Tibial nerve (tissue), 4 donors: ENCODE measurements around the gene BTNL3. TPM values are rescaled to one million over a fixed set of nuclear protein-coding genes. Genes with fewer than 3 reads are reported as not detected.

ENCODE experiments used
- DNase-seq, 2 donors: peaks; one replicate each; pipeline ENCODE4 v3.0.0-alpha.2; 2019; ENCODE audit warnings: low spot score in 2 of 2
- H3K27ac ChIP-seq, 4 donors: fragments of 200-600 bp; sonication (generic) in 3 of 4; one replicate each; pipeline ENCODE4 v1.5.1; 2017 to 2019; ENCODE audit warnings: mild to moderate bottlenecking in 1 of 4
- H3K27me3 ChIP-seq, 2 donors: fragments of 200-600 bp; sonication (generic) in 1 of 2; one replicate each; pipeline versions ENCODE4 v1.5.1 to v1.6.0; 2017 to 2019
- H3K36me3 ChIP-seq, 3 donors: fragments of 200-600 bp; sonication (generic); one replicate each; pipeline ENCODE4 v1.5.1; 2018 to 2019
- H3K4me1 ChIP-seq, 4 donors: fragments of 200-600 bp; sonication (generic) in 3 of 4; one replicate each; pipeline ENCODE4 v1.5.1; 2017 to 2019
- H3K4me3 ChIP-seq, 4 donors: fragments of 200-600 bp; sonication (generic) in 3 of 4; one replicate each; pipeline ENCODE4 v1.5.1; 2017 to 2019; ENCODE audit warnings: mild to moderate bottlenecking in 1 of 4, moderate library complexity in 1 of 4
- H3K9me3 ChIP-seq, 4 donors: fragments of 200-600 bp; sonication (generic) in 3 of 4; one replicate each; pipeline ENCODE4 v1.5.1; 2017 to 2019
- CTCF ChIP-seq, 5 experiments: fragments of 200-600 bp in 3 of 5; fragments of 450-650 bp in 2 of 5; sonication (generic) in 3 of 5; IDR thresholded peaks; one replicate each; pipeline ENCODE4 v1.5.1; 2016 to 2019; ENCODE audit warnings: antibody characterized with exemption in 5 of 5, mild to moderate bottlenecking in 3 of 5, moderate library complexity in 2 of 5
- EP300 ChIP-seq, 2 donors: sonication (generic); formaldehyde crosslinking; IDR thresholded peaks; one replicate each; pipeline ENCODE4 v1.6.1; 2017; ENCODE audit warnings: antibody characterized with exemption in 2 of 2, mild to moderate bottlenecking in 1 of 2
- POLR2A ChIP-seq, 2 donors: fragments of 450-650 bp; IDR thresholded peaks; one replicate each; pipeline ENCODE4 v1.6.1; 2017; ENCODE audit warnings: antibody characterized with exemption in 2 of 2, mild to moderate bottlenecking in 2 of 2, moderate library complexity in 2 of 2
- WGBS, 2 donors: methylation state at CpG; one replicate each; pipeline ENCODE4 v1.1.5; 2018; 5-methylcytosine and 5-hydroxymethylcytosine counted together
- total RNA-seq, 4 donors: library from RNA; depleted of rRNA; stranded (reverse); fragments of >200 nt; gene quantifications; one replicate each; pipeline ENCODE4 v1.1.0, GENCODE V29; 2016

The BTNL3 gene
- total RNA-seq, 4 donors from 2014 or later: not detected

GRCh38 chr5:181020688-181021087 lies 32.0 kb downstream of the BTNL3 start:
- Histone ChIP-seq H3K4me3 (no peak overlapping the region), H3K4me1 (no peaks in the 10 kb centered on the region), H3K27me3 (no peaks in the 10 kb centered on the region), H3K27ac (no peak overlapping the region), H3K36me3 (no peaks in the 10 kb centered on the region), H3K9me3 (peaks cover 0 to 55% (median 4%) of the 10 kb centered on the region in 4 donors)
- 82 to 96% methylated on average over 3 of the region's 3 CpGs for WGBS, 2 donors
- TF ChIP-seq CTCF (IDR thresholded peaks at IDR 0.05): no peak
- TF ChIP-seq EP300 (IDR thresholded peaks at IDR 0.05): no peak
- TF ChIP-seq POLR2A (IDR thresholded peaks at IDR 0.05): no peak
- DNase-seq: no peak

GRCh38 chr5:181024245-181025064 lies 35.8 kb downstream of the BTNL3 start:
- TF ChIP-seq CTCF (IDR thresholded peaks at IDR 0.05): no peak
- TF ChIP-seq POLR2A (IDR thresholded peaks at IDR 0.05): no peak
- no peak for TF ChIP-seq EP300 (IDR thresholded peaks at IDR 0.05)
- Histone ChIP-seq H3K4me3 (no peak overlapping the region), H3K27ac (no peak overlapping the region), H3K9me3 (peaks cover 0 to 65% (median 4%) of the 10 kb centered on the region in 4 donors), H3K36me3 (no peaks in the 10 kb centered on the region), H3K27me3 (no peaks in the 10 kb centered on the region), H3K4me1 (no peaks in the 10 kb centered on the region)
- WGBS, 2 donors: 60 to 78% methylated on average over 1 of the region's 1 CpG
- no peak for DNase-seq

GRCh38 chr5:181027452-181028031 lies 38.9 kb downstream of the BTNL3 start:
- no peak for TF ChIP-seq POLR2A (IDR thresholded peaks at IDR 0.05)
- TF ChIP-seq EP300 (IDR thresholded peaks at IDR 0.05): no peak
- TF ChIP-seq CTCF (IDR thresholded peaks at IDR 0.05): no peak
- WGBS, 2 donors: 86 to 88% methylated on average over 11 of the region's 11 CpGs
- no peak overlapping the region for H3K4me3 ChIP-seq
- H3K9me3 ChIP-seq: peaks cover 0 to 55% (median 4%) of the 10 kb centered on the region in 4 donors
- no peaks in the 10 kb centered on the region for H3K27me3 ChIP-seq
- no peak overlapping the region for H3K27ac ChIP-seq
- no peaks in the 10 kb centered on the region for H3K36me3 ChIP-seq
- no peaks in the 10 kb centered on the region for H3K4me1 ChIP-seq
- DNase-seq: no peak

GRCh38 chr5:181028032-181028819 lies 39.6 kb downstream of the BTNL3 start:
- Histone ChIP-seq H3K27ac (no peak overlapping the region), H3K27me3 (no peaks in the 10 kb centered on the region), H3K36me3 (no peaks in the 10 kb centered on the region), H3K4me1 (no peaks in the 10 kb centered on the region), H3K9me3 (peaks cover 0 to 48% (median under 1%) of the 10 kb centered on the region in 4 donors), H3K4me3 (no peak overlapping the region)
- no peak for DNase-seq
- 82 to 85% methylated on average over 26 of the region's 26 CpGs for WGBS, 2 donors
- TF ChIP-seq EP300 (IDR thresholded peaks at IDR 0.05) (no peak), POLR2A (IDR thresholded peaks at IDR 0.05) (no peak), CTCF (IDR thresholded peaks at IDR 0.05) (no peak)
